HG03469 (cell line): ENCODE data around the gene SRCAP.
"Not testable (repeated sequence)": the region's sequence is repeated elsewhere in the genome, so short reads cannot be mapped to it uniquely, and the experiment has no call there.

ENCODE experiments used
- ATAC-seq: cut with Tn5 transposase; IDR thresholded peaks from one replicate; pipeline ENCODE4 v1.9.1; 2021; ENCODE audit warnings: mild to moderate bottlenecking, moderate library complexity, moderate number of reproducible peaks; ENCODE audit not compliant: unreplicated experiment

The SRCAP gene

DNA sequence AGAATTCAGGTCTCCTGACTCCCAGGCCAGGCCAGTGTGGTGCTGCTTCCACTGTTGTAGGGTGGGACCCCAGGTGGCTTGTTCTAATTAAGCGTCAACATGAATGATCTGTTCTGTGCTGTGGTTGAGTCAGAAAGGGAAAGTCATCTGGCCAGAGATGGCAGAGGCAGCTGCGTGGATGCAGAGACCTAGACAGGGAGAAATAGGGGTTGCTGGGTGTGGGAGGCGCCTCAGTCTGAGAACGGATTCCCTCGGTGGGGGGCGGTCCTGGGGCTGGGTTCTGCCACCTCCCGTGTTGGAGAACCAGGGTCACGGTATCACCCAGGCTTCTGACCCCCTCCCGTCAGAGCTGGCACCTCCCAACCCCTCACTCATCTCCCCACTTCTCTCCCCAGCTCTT lies 35.2 kb upstream of the SRCAP start:
- ATAC-seq, result no peak

DNA sequence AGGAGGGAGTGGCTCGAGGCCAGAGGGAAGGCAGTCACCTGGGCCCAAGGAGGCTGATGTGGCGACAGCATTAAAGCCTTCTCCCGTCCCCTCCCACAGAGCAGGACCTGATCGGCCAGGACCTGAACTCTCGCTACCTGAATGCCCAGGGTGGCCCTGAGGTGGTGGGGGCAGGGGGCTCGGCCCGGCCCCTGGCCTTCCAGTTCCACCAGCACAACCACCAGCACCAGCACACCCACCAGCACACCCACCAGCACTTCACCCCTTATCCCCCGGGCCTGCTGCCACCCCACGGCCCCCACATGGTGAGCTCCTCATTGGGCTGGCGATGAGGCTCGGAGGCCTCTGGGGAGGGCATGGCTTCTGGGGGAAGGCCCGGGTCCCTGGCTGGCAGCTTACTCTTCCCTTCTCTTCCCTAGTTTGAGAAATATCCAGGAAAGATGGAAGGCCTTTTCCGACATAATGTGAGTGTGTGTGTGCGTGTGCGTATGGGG lies 34.3 kb upstream of the SRCAP start:
- no peak for ATAC-seq

DNA sequence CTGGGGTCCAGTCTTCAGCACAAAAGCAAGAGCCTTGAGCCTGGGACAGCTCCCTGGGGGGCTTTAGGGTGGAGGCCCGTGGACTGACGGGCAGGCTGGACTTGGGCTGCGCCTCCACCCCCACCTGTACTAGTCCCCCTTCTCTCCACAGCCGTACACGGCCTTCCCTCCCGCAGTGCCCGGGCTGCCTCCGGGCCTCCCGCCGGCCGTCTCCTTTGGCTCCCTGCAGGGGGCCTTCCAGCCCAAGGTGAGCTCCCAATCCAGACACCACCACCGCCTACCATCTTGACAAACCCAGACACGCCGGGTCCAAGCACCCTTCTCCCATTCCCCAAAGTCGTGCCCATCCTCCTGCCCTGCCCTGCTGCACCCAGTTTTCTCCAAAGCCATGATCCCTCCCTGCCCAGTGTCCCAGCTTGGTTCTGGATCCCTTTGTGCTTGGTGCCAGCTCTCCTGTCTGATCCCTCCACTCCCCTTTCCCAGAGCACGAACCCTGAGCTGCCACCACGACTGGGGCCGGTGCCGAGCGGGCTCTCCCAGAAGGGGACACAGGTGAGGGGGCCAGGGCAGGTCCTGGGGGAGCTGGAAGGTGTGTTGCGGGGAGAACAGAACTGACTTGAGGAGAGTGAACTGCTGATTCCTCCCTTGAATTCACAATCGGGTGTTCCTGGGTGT lies 33.7 kb upstream of the SRCAP start:
- no peak for ATAC-seq

DNA sequence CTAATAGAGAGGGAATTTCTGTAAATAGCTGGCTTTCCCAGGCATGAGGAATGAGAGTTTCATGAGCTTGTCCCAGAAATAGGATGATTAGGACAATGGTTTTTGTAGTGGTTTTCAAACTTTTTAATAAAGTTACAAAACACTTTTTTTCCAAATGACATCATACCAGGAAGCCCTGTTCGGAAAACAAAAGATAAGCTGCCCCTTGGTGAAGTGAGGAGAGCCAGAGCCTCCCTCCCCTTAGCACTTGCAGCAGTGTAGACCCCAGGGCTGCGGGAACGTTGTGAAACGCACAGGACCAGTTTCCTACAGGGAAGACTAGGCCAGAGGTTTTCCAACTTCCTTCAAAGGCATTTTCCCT lies 33.2 kb upstream of the SRCAP start:
- ATAC-seq, result no peak

DNA sequence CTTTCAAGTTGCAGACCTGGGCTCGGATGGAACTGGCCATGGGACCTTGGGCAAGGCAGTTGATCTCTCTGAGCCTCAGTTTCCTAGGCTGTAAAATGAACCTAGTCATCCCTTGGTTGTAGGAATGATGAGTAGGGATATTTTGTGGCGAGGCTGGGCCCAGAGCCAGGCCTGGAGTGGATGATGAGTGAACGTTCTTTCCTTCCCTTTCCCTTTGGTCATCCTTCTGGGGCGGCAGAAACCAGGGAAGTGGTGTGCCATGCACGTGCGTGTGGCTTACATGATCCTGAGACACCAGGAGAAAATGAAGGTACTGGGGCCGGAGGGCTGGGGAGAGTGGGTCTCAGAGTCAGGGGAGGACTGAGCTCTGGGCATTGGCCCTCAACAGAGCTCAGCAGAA lies 32.3 kb upstream of the SRCAP start:
- ATAC-seq, result no peak

DNA sequence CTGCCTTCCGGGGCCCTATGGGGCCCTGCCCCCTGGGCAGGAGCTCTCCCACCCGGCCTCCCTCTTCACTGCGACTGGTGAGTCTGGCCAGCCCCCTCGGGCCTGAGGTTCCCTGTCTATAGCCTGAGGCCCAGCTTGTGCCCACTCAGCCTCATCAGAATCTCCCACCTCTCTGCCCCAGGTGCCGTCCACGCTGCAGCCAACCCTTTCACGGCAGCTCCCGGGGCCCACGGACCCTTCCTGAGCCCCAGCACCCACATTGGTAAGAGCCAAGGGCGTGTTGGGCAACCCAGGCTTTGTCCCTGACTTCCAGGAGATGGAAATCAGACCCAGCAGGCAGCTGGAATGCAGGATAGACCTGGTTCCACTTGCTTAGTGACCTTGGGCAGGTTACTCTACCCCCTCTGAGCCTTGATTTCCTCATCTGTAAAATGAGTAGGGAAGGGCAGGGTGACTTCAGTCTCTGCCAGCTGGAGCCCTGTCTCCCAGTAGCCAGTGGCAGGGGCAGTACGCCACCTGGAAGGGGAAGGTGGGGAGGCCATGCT lies 31.5 kb upstream of the SRCAP start:
- no peak for ATAC-seq

DNA sequence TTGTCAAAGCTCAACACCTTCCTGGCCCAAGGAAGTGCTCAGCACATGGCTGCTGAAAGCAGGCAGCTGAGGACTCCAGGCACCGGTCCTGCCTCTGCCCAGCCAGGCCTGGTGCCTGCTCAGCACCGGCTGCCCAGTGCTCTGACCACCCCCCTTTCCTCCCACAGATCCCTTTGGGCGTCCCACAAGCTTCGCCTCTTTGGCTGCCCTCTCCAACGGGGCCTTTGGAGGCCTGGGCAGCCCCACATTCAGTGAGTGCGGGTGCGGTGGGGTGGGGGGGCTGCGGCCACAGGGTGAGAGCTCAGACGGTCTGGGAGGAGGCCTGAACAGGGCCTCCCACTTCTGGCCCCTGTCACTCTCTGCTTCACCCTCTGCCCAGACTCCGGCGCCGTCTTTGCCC lies 30.6 kb upstream of the SRCAP start:
- ATAC-seq, result no peak

DNA sequence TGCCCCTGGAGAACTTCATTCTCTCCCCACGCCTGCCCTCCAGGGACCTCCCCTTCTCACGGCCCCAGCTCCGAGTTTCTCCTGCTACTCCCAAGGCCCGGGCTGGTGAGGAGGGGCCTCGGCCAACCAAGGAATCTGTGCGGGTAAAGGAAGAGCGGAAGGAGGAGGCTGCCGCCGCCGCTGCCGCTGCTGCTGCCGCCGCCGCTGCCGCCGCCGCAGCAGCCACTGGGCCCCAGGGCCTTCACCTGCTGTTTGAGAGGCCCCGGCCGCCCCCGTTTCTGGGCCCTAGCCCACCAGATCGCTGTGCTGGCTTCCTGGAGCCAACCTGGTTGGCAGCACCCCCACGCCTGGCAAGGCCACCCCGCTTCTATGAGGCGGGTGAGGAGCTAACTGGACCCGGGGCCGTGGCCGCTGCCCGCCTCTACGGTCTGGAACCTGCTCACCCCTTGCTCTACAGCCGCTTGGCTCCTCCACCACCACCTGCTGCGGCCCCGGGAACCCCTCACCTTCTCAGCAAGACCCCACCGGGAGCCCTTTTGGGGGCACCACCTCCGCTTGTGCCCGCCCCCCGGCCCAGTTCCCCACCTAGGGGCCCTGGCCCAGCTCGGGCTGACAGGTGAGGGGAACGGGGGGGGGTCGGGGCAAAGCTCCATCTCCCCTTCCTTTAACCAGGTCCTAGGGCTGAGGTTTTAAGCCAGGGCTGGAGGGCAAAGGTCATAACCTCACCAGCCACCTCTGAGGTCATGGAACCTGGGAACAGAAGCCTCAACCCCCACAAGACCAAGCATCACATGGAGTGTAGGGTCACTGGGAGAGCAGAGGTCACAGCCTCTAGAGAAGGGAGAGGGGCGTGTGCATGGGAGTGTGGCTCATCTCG lies 29.7 kb upstream of the SRCAP start:
- ATAC-seq, result no peak

DNA sequence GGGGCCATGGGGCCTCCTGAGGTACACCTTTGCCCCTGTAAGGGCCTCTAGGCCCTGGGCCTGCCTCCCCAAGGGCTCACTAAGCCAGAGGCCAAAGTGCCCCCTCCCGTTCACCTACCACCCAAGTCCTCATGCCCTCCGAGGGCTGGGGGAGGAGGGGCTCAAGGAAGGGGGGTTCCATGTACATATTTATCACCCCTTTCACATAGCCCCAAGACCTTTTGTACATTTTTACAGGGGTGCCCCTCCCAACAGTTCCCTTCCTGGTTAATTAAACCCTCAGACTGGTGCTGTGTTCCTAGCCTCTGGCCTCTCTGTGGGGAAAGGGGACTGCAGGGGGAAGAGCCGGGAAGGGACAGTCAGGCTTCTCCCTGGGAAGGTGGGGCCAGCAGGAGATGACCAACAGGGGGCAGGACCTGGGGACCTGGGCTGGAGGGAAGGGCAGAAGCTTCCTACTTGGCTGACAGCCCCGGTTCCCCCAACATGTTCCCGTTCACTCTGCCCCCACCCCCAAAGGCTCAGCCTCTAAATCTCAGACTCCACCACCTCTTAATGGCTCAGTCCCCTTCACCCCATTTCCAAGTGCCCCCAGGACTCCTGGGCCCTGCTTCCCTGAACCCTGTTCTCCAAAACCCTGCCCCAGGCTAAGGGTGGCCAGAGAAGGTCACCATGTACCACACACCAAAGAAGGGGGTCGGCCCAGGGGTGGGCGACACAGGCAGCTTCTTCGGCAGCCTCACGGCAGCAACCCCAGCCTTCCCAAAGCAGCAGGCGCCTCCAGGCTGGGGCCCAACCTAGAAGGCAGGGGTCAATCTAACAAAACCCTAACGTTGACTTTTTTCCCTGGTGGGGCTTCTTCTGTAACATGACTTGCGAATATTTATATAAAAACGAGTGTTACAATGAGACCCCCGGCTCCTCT lies 28.8 kb upstream of the SRCAP start:
- no peak for ATAC-seq

DNA sequence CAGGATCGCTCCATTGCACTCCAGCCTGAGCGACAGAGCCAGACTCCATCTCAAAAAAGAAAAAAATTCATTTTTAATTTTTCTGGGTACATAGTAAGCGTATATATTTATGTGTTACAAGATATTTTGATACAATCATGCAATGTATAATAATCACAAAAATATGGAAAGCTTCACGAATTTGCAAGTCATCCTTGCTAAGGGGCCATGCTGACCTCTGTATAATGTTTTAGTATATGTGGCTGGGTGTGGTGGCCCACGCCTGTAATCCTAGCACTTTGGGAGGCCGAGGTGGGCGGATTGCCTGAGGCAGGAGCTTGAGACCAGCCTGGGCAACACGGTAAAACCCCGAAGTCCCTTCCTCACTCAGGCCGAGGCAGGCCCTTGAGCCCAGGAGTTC lies 23.8 kb upstream of the SRCAP start:
- no peak for ATAC-seq

DNA sequence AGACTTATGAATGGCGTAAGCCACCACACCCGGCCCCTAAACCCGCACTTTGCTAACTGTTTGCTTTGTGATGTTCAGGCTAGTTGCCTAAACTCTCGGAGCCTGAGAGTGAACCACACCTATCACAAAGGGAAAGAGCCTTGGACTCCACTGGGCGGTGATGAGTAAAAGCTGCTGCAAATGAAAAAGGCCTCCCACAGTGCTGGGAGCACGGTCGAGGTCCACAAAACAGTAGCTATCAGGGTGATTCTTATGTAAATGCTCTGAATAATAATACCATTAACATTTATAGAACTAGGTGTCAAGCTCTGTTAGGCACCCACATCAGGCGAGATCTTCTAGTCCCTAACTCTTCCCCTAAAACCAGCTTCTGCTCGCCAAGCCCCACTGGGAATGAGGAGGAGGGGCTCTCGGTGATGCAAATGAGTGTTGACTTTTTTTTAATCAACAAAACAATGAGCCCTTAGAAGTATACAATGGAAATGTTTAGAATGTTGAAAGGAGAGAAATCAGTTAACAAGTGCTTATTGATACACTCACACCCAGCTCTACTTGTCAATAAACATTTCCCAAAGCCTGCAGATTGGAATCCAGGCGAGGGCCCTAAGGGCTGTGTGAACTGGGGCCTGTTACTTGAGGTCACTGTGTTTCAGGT lies 20.9 kb upstream of the SRCAP start:
- no peak for ATAC-seq

DNA sequence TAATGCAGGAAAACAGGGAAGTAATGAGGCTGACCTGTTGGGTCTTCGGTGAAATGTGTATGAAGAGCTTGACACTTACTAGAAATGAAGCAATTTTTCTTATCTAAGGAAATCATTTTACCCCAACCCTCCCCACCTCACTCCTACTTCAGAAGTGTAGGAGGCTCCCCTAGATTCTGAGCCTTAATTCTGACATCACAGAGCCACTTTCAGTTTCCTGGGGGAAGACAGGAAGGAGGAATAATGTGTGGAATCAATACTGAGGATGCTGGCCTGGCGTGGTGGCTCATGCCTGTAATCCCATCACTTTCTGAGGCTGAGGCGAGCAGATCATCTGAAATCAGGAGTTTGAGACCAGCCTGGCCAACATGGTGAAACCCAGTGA lies 20.4 kb upstream of the SRCAP start:
- ATAC-seq, result no peak

DNA sequence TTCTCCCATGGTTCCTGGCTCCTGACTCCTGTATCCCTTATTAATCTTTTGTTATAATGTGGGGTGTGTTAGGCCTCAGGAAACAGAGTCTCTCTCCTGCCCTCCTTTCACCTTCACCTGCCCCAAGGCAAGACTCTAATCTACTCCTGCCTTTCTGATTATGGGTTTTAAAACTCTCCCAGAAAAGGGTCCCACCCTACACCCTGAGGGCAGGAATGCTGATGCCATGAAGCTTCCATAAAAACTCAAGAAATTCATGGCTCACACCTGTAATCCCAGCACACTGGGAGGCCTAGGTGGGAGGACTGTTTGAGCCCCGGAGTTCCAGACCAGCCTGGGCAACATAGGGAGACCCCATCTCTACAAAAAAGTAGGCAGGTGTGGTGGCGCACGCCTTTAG lies 18.6 kb upstream of the SRCAP start:
- no peak for ATAC-seq

DNA sequence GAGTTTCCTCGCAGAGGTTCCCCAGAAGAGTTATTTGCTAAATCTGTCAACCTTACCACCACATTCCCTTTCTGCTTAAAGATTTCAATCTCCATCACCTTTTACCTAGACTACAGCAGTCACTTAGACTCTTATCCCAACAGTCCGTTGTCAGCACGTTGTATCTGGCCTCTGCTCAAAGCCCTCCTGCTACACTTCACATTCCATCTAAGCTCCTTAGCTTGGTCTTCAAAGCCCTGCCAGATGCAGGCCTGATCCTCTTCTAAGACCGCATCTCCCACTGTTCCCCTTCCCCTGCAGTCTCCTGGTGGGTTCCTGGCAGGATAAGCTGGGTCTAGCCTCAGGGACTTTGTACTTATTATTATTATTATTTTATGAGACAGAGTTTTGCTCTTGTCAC lies 10.3 kb upstream of the SRCAP start:
- no peak for ATAC-seq

DNA sequence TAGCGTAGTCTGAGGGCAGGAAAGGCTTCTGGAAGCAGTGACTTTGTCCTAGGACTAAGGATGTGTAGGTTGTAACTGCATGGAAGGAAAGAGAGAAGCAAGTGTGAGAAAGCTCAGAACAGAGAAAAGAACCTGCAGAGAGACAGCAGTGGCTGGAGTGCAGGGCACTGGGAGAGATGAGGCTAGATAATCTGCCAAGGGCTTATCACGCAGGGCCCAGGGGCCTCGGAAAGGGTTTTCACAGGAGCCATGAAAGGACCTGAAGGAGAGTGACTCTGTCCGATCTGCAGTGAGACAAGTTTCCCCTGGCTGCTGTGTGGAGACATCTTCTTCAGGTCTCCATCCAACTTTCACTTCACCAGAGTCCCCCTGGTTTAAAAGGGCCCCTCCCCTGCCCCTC lies 7.1 kb upstream of the SRCAP start:
- ATAC-seq, result no peak

DNA sequence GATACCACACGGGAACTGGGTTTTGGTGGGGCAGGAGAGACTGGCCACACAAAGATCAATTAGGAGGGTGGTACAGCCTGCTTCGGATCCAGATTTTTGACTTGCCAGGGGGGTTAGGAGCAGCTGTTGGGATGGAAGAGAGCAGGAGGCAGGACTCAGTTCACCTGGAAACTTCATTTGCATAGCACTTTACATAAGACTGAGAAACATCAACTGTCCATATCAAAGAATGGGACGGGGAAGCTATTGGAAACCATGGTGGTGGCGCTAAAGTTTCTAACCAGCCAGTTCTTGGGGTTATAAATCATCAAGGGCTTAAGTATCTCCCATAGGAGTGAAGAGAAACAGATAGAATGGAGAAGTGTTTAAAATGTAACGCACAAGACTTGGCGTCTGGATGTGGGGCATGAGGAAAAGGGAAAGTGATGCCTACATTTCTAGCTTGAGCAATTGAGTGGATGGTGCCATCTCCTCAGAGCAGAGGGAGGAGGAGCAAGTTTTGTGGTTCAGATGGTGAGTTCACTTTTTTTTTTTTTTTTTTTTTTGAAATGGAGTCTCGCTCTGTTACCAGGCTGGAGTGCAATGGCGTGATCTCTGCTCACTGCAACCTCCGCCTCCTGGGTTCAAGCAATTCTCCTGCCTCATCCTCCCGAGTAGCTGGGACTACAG lies 6.4 kb upstream of the SRCAP start:
- no peak for ATAC-seq

DNA sequence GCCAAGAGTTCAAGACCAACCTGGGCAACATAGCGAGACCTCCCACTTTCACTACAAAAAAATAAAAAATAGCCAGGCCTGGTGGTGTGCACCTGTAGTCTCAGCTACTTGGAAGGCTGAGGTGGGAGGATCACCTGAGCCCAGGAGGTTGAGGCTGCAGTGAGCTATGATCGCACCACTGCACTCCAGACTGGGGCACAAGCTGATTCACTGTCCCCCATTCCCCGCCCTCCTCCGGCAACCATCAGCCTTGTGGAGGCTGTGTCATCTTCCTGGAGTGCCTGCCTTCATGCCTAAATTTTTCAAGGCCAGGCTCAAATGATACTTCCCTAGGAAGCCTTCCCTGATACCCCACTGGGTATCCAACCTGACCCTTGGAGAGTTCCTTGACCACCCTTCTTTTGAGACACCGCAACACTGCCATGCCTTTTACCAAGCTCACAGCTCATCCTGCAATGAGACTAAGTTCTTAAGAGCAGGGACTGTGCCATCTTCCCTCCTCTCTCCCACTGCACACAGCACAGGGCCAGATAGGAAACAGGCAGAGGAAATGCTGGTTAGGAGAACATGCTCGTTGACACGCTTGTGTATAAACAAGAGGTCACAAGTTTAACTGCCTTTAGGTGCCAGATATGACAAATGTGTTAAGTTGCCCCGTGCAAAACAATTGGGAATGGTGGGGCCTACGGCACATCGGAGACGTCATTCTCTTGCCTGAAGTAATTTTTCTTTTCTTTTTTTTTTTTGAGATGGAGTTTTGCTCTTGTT lies 3.9 kb upstream of the SRCAP start:
- no peak for ATAC-seq

DNA sequence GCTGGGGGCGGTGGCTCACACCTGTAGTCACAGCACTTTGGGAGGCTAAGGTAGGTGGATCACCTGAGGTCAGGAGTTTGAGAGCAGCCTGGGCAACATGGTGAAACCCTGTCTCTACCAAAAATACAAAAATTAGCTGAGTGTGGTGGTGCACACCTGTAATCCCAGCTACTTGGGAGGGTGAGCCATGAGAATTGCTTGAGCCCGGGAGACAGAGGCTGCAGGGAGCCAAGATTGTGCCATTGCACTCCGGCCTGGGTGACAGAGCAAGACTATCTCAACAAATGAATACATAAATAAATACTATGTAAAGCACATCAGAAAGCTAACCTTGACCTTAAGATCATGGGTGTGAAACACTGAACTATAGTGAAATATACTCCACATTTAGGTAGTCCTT lies 2.3 kb upstream of the SRCAP start:
- not testable (repeated sequence) for ATAC-seq
